ENCODE results near the gene RPS16. TPM values are rescaled to one million over a fixed set of nuclear protein-coding genes. Genes with fewer than 3 reads are reported as not detected.

Gene RPS16
- total and polyA plus RNA-seq, 2 of the 8 experiments (the other 6 are each of a cell fraction or from before 2014, with no cell fraction given) = 2,433 to 7,810 TPM

DNA sequence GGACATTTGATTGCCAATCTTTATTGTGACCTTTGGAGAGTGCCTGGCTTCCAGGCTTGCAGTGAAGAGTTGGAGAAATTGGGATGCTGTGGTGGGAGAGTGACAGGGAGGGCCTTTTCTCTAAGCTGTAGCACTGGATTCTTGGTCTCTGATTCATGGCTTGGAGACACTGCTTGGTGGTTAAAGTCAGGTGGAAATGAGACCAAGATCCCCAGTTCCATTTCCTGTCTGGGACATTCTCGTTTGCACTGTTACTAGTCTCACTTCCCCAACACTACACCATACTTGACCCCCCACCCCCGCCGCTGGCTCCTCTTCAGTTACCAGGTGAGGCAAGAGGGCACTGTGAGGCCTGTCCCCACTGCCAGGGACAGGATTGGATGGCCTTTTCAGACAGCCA is 12.5 kb upstream of the RPS16 start:
- H3K23ac ChIP-seq (ENCODE audit: insufficient read length) = no peak overlapping the region
- peaks cover 11 to 14% of the 10 kb centered on the region in 2 experiments for H4K20me1 ChIP-seq (replicated peaks in 1 of 2; ENCODE audit: control insufficient read depth in 1 of 2, insufficient read depth in 2 of 2, low read length in 2 of 2)
- no peak overlapping the region; a peak in 2 of 7 replicates for H3K9ac ChIP-seq (replicated peaks in 1 of 4; ENCODE audit: extremely low read depth in 1 of 4, low read depth in 3 of 4, low read length in 3 of 4)
- H2BK120ac ChIP-seq (replicated peaks; ENCODE audit: low read depth, low read length) = no peak overlapping the region
- no peak overlapping the region for H2BK5ac ChIP-seq (ENCODE audit: low read depth, low read length)
- peaks cover 6% of the 10 kb centered on the region; the same call in 1 of the 2 replicates for H3K23me2 ChIP-seq (ENCODE audit: low read depth, low read length)
- no peak overlapping the region for H2AK5ac ChIP-seq (ENCODE audit: low read depth, low read length)
- H3K4me3 ChIP-seq (ENCODE audit: extremely low read depth in 1 of 4, insufficient read depth in 2 of 4, low read depth in 3 of 4, low read length in 4 of 4) = no peak overlapping the region
- no peak overlapping the region for H4K8ac ChIP-seq (ENCODE audit: extremely low read depth, insufficient read depth, low read length)
- H2AFZ ChIP-seq (ENCODE audit: low read length) = no peak overlapping the region
- H3K36me3 ChIP-seq (ENCODE audit: control insufficient read depth in 2 of 4, insufficient read depth in 4 of 4, low read length in 3 of 4) = peaks cover 0 to 12% (median 0%) of the 10 kb centered on the region in 4 experiments; a peak in 3 of 8 replicates
- H4K5ac ChIP-seq (ENCODE audit: insufficient read length, low read depth, low read length) = no peak overlapping the region
- no peak overlapping the region for H2BK12ac ChIP-seq (ENCODE audit: low read depth, low read length)
- no peaks in the 10 kb centered on the region for H3K9me3 ChIP-seq (ENCODE audit: insufficient read depth in 2 of 2, low read depth in 1 of 2, low read length in 1 of 2)
- H3K27ac ChIP-seq (ENCODE audit: low read depth, low read length) = no peak overlapping the region
- no peak overlapping the region for H2BK15ac ChIP-seq (ENCODE audit: low read length)
- H3K27me3 ChIP-seq (replicated peaks in 1 of 4; ENCODE audit: control insufficient read depth in 3 of 4, extremely low read depth in 1 of 4, insufficient read depth in 3 of 4, low read length in 3 of 4) = no peaks in the 10 kb centered on the region
- H3K56ac ChIP-seq (replicated peaks; ENCODE audit: insufficient read length, low read depth, low read length) = no peak overlapping the region
- DNase-seq (ENCODE audit: low read depth in 1 of 2, low spot score in 2 of 2) (no peak), FAIRE-seq (no peak)
- no peak overlapping the region for H3K14ac ChIP-seq (ENCODE audit: insufficient read length)
- no peak overlapping the region for H3K4me2 ChIP-seq (ENCODE audit: insufficient read depth in 1 of 2, low read depth in 2 of 2, low read length in 2 of 2)
- no peak overlapping the region for H4K91ac ChIP-seq (replicated peaks; ENCODE audit: insufficient read length, low read length)
- no peak overlapping the region for H2BK20ac ChIP-seq (ENCODE audit: low read length)
- ChIA-PET POLR2A (ENCODE audit: partially characterized antibody) (interaction anchor here (0.9 to 47.8 kb wide), 6 partner anchors 17 to 47 kb away, joined by 3 to 1154 read pairs (median 4); partner anchors contain the start of genes PLEKHG2, RPS16 and ZFP36), CTCF (ENCODE audit: partially characterized antibody) (interaction anchor here (0.7 to 1.5 kb wide), 2 partner anchors 9 to 94 kb away, joined by 3 read pairs; no protein-coding TSS in a partner anchor)
- peaks cover 20 to 75% of the 10 kb centered on the region in 2 experiments for H3K79me2 ChIP-seq (ENCODE audit: control insufficient read depth in 1 of 2, insufficient read depth in 2 of 2, low read length in 2 of 2)
- H3K79me1 ChIP-seq (ENCODE audit: low read depth, low read length) = peaks cover 15% of the 10 kb centered on the region
- no peak overlapping the region for H3K4ac ChIP-seq (replicated peaks; ENCODE audit: insufficient read length, low read depth, low read length)
- no peak overlapping the region for H3K18ac ChIP-seq (ENCODE audit: extremely low read depth, low read length)
- H3K4me1 ChIP-seq (replicated peaks in 1 of 4; ENCODE audit: control insufficient read depth in 3 of 4, insufficient read depth in 4 of 4, low read length in 3 of 4) = peaks cover 0 to 3% (median under 1%) of the 10 kb centered on the region in 4 experiments; a peak in 3 of 7 replicates
- WGBS, 2 experiments (ENCODE audit: extremely low coverage in 1 of 2, insufficient coverage in 1 of 2, insufficient read length in 1 of 2, insufficient replicate concordance in 2 of 2, low coverage in 1 of 2, low lambda C conversion rate in 2 of 2, missing lambda C conversion rate in 1 of 2) = 100% methylated on average over 3 of the region's 3 CpGs; no CpG with 5 or more reads in 1 of the 2 experiments
- no peak for TF ChIP-seq POLR2AphosphoS5 (IDR thresholded peaks at IDR 0.05; ENCODE audit: low read depth, low read length)
- TF ChIP-seq KDM1A (IDR thresholded peaks at IDR 0.05; ENCODE audit: borderline replicate concordance, low read length) = no peak
- TF ChIP-seq SP2 (IDR thresholded peaks at IDR 0.05; ENCODE audit: low read length) = no peak
- no peak for TF ChIP-seq SP4 (IDR thresholded peaks at IDR 0.05; ENCODE audit: low read length)
- no peak for TF ChIP-seq CTBP2 (IDR thresholded peaks at IDR 0.05; ENCODE audit: borderline replicate concordance, insufficient read depth, insufficient read length, low read length)
- TF ChIP-seq CBX5 (IDR thresholded peaks at IDR 0.05; ENCODE audit: low read depth, low read length) = no peak
- no peak for TF ChIP-seq RFX5 (IDR thresholded peaks at IDR 0.05; ENCODE audit: borderline replicate concordance, low read depth, low read length)

Data from H1 (cell line).